ENCODE data around the gene TNFAIP3.

TNFAIP3 gene

GRCh38 chr6:137845460-137845859 is 21.6 kb upstream of the TNFAIP3 start:
- peak; percentile 24 for DNase-seq

DNA sequence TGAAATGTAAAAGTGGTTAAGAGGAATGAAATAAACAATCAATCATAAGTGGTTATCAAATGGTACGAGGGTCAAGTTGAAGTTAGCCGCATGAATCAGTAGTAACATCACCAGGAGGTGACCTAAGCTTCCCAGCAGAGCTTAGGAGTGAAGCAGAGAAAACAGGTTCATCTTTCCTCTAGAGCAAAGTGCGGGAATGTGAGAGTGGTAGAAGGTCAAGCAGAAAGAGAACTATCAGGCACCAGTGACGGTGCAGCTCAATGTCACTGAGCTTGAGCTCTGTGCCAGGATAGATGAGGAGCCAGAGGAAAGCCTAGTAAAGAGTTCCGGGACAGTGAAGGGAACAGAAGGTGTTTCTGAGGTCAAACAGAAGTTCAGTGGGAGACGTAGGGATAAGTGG is 20.8 kb upstream of the TNFAIP3 start:
- no peak for DNase-seq

DNA sequence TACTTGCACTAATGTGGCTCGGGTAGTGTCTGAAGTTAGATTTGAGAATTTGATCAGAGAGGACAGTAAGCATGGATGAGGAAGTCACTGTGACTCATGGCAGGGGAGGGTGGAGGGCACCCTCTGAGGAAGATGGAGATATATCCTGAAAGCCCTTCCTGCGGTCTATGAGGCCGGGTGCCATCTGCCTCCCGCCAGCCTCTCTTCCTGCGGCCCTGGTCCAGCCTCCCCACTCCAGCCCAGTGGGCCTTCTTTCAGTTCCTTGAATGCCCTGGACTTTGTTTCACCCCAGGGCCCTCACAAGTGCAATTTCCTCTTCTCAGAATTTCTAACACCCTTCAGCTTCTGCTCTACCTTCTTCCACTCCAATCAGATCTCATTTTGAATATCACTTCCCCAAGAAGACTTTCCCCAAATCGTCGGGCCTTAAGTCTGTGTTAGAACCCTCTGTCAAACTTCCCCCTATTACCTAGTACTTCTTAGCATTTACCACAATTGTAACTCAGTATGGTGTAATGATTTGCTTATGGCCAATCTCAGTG is 20.2 kb upstream of the TNFAIP3 start:
- DNase-seq, result peak; percentile 78

GRCh38 chr6:137847748-137848147 is 19.3 kb upstream of the TNFAIP3 start:
- no peak for DNase-seq

GRCh38 chr6:137848672-137849071 is 18.4 kb upstream of the TNFAIP3 start:
- no peak for DNase-seq

DNA sequence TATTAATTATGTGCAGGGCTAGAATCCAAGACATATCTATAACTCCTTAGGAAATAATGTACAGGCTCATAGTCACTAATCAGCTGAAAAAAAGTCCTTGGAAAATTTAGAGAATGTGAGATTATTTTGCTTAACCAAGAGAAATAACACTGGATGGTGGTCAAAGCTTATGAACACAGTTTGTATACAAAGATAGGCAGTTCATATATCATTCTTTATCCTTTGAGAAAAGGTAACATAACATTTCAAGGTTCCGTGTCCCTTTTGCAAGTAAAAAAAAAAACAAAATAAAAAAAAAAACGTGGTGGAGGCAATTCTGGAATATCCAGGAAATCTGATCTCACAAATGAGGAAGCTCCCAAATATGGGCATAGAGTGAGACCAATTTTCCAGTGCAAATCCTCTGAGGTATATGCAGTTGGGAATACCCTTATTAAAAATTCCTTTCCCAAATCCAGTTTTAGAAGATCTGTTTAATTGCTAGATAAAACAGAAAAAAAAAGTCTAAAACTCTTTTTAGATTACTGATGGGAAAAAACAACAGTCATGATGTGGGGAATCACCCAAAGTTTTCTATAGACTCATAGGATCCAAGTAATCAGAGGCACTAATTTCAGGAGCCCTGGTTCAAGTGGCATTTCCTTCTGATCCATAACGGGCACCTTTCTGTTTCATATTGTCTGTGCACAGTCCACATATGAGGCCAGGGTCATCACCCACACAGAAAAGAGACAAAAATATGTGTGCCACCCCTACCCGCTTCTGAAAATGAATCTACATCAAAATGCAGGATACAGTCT is 17.7 kb upstream of the TNFAIP3 start:
- DNase-seq, result no peak

DNA sequence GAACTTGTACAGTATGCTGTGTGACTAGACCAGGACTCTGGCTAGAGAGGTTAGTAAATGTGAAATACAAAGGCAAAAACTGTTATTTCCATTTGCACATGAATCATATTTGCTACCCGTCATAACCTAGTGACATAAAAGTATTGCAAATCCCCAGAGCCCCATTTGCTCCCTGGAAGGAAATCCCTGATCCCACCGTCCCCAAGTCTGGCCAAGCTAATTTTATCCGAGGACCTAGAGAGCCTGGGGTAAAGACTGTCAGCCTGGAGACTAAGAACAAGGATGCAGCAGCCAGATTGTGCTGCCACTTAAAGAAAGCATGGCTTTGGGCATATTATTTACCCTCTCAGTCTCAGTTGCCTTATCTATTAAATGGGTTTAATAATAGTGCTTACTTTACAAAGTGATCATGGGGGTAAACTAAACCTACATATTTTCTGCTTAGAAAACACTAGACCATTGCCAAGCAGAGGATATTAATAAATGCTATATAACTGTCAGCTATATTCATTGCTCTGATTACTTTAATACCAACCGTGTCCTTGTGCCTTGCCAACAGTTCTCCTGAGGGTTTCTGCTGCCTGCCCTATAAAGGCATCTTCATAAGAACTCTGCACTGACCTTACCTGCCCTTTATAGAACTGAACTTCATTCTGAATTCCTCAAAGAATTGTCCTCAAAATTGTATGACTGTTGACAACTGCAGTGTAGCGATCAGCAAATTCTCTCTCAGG is 16.9 kb upstream of the TNFAIP3 start:
- DNase-seq, result no peak

DNA sequence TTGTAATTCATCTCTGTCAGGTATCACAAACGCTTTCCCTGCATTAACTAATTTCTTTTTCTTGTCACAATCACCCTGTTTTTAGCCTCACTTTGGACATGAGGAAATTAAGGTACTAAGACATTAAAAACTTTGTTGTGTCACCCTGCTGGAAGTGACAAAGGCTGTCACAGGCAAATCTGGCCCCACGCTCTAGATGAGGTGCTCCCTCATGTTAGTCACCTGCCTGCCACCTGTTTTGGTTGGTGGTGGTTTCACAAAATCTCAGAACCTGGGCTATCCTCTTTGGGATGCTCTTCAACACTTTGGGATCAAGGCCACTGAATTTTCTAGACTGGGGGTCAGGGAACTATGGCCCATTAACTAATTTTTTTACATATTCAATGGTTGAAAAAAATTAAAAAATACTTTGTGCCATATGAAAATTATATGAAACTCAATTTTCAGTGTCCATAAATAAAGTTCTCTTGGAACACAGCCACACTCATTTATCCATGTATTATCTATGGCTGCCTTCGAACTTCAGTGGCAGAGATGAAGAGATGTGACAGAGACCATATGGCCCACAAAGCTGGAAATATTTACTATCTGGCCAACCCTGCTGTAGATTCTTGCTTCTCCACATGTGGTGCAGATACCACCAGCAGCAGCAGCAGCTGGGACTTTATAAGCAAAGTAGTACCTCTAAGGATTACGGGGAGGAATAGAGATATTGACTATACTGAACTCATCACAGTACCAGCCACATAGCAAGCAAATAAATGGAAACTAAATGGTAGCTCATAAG is 16.1 kb upstream of the TNFAIP3 start:
- peak; percentile 73 for DNase-seq

- DNase-seq, result no peak
Observed at GRCh38 chr6:137851669-137852068, 15.4 kb upstream of the TNFAIP3 start.

GRCh38 chr6:137852346-137852745 is 14.7 kb upstream of the TNFAIP3 start:
- no peak for DNase-seq

DNA sequence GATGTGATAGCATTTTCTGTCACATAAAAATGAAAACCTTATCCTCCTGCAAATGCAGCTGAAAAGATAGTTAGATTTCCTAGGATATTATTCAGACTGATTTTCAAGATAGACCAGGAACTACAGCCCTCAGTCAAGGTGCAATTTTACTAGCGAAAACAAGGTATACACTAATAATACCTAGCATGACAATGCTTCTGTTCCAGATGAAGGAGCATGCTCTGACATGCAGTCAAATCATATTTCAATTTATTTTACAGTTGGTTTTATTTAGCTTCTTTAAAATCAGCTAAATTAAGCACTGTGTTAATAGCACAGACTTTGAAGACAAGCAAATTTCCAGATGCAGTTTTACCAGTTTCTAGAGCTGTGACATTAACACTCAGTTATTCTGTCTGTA is 14.2 kb upstream of the TNFAIP3 start:
- no peak for DNase-seq

- DNase-seq, result no peak
Observed at GRCh38 chr6:137853569-137854213, 13.4 kb upstream of the TNFAIP3 start.

DNA sequence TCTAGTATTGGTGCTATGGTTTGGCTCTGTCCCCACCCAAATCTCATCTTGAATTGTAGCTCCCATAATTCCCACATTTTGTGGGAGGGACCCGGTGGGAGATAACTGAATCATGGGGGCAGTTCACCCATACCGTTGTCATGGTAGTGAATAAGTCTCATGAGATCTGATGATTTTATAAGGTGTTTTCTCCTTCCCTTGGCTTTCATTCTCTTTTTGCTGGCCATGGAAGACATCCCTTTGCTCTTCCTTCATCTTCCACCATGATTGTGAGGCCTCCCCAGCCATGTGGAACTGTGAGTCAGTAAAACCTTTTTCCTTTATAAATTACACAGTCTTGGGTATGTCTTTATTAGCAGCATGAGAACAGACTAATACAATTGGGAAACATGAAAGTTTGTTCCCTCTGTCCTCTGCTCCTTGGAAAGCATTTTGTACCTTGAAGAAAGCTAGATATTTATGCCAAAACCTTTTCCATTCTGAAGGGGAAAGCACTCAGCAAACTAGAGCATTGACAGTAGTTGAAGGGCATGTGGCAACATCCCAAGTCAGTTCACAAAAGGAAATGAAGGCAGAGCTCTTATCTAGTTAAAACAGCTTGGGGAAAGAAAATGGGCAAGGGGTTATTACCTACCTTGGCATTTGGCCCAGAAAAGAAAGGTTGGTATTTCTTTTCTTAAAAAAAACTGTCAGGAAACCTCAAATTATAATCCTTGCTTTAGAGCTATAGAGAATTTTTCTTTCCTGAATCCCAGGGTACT is 10.7 kb upstream of the TNFAIP3 start:
- peak; percentile 87 for DNase-seq

DNA sequence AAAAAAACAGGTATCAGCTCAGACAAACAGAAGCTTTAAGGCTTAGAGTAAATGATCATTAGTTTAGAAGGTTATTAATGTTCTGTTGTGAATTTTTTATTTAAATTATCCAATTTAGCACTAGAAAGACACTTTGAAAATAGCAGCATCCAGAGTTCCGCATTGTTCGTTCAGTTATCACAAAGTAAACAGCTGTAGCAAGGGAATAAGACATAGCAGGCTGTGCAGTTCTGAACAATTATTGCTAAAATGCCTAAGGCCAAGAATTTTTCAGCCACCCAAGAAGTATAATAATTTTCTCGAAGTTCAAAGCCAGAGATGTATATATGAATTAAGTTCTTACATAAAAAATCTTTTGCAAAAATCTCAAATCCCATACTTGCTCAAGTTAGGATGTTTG is 8.0 kb upstream of the TNFAIP3 start:
- DNase-seq, result no peak

DNA sequence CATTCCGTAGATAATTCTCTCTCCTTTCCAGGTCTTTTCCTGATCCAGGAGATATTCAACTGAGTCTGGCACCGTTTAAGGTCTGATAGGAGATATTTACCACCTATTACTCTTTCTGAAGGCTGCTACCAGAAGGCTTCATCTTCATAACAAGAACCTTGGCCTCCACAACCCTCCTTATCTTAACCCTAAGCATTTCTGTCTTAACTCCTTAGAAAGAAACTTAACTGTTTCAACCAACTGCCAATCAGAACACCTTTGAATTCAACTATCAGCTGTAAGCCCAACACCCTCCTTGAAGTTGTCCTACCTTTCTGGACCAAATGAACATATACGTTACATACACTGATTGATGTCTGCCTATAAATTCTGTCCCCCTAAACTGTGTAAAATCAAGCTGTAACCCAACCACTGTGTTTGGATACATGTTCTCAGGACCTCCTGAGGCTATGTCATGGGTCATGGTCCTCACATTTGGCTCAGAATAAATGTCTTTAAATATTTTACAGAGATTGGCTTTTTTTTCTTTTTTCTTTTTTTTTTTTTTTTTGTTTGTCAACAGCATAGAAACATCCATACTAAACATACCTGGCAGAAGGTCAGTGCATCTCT is 6.6 kb upstream of the TNFAIP3 start:
- peak; percentile 63 for DNase-seq

DNA sequence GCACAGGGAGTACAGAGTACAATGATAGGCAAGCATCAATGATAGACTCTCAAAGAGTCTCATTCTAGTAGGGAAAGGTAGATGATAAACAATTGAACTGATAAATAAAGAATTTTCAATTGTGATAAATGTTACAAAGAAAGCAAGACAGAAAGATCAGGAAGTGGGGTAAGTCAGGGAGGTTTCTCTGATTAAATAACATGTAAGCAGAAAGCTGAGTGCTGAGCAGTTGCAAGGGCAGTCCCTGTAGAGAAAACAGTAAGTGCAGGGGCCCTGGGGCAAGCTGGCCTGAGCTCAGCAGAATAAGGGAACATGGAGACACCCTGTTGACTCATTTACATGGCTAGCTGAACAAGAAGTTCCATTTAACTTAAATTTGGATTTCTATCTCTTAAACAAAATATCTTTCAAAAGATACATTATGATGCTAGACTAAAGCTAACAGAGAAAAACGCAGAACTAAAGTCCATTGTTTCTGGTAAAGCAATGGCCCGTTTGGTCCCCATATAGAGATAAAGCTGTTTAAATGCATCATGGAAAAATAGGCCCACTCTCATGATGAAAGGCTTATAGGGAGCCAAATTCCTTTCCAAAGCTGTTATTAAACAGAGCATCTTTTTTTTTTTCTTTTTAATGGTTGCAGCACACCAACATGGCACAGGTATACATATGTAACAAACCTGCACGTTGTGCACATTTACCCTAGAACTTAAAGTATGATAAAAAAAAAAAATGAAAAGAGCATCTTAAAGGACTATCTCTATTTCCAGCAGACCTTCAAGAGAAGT is 5.3 kb upstream of the TNFAIP3 start:
- peak; percentile 72 for DNase-seq

GRCh38 chr6:137862419-137863090 is 4.5 kb upstream of the TNFAIP3 start:
- DNase-seq, result peak; percentile 83

DNA sequence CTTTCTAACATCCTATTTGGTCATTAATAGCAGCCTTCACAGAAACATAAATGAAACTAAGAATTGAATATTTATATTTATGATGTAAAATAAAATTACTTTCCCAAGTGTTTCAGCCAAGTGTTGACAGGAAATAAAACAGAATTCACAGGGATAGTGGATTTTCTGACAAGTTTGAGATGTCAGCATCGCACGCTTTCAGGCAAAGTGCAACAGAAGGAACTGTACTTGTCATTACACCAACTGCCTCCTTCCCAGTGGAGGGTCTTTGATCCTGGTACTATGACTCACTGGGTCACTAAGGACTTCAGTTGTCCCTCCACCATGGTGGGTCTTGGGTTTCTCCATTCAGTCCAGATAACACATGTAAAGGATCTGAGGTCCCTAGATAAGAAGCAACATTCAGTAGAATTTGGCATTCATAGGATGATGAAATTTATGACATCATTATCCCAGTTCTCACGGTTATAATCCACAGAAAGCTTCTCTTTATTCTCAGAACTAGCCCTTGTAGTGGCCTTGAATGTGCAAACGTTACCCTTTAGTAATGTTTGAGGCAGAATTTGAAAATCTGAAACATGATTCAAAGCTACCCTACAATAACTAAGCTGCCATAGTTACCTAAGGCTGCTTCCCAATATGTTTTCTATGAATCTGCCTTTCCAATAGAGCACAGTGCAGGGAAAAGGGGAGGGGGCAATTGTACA is 3.8 kb upstream of the TNFAIP3 start:
- peak; percentile 99 for DNase-seq

GRCh38 chr6:137864812-137865508 is 2.1 kb upstream of the TNFAIP3 start:
- peak; percentile 61 for DNase-seq
